GM12878 (cell line): ENCODE measurements around the gene GPC3.

ENCODE experiments used
- CTCF ChIP-seq, 3 experiments: IDR thresholded peaks in 2 of 3; conservative IDR thresholded peaks in 1 of 3; 2 replicates each; pipeline ENCODE4 v1.5.1; 2011; ENCODE audit warnings: low read depth in 3 of 3, low read length in 3 of 3, mild to moderate bottlenecking in 3 of 3, control low read depth in 2 of 3, moderate library complexity in 2 of 3, inconsistent platforms in 1 of 3, mixed read lengths in 1 of 3; ENCODE audit not compliant: control insufficient read depth in 2 of 3, insufficient read depth in 1 of 3; ENCODE audit errors: extremely low read depth in 1 of 3
- ESRRA ChIP-seq: IDR thresholded peaks from 2 replicates; pipeline ENCODE4 v1.6.1; 2012; ENCODE audit warnings: mild to moderate bottlenecking, low read length, improper control_type of control experiment
- IRF3 ChIP-seq: fragments of 450-650 bp; IDR thresholded peaks from 2 replicates; pipeline ENCODE4 v1.6.1; 2014; ENCODE audit warnings: mild to moderate bottlenecking
- JUND ChIP-seq: IDR thresholded peaks from 2 replicates; pipeline ENCODE4 v1.6.1; 2012; ENCODE audit warnings: low read depth, mild to moderate bottlenecking, low read length, improper control_type of control experiment, moderate library complexity
- NRF1 ChIP-seq: conservative IDR thresholded peaks from 2 replicates; pipeline ENCODE4 v1.6.1; 2011; ENCODE audit warnings: mild to moderate bottlenecking, low read depth, low read length, improper control_type of control experiment
- POLR2AphosphoS5 ChIP-seq: IDR thresholded peaks from 2 replicates; pipeline ENCODE4 v1.6.1; 2011; ENCODE audit warnings: mild to moderate bottlenecking, low read length, inconsistent platforms
- ZNF687 ChIP-seq: fragments of 450-650 bp; IDR thresholded peaks from 2 replicates; pipeline ENCODE4 v1.6.1; 2017; ENCODE audit warnings: mild to moderate bottlenecking, moderate library complexity
- ZSCAN29 ChIP-seq: fragments of 450-650 bp; IDR thresholded peaks from 2 replicates; pipeline ENCODE4 v1.6.1; 2017; ENCODE audit warnings: mild to moderate bottlenecking, moderate library complexity

GRCh38 chrX:133939655-133940302, 45.6 kb downstream of the GPC3 start:
- TF ChIP-seq NRF1 (no peak), ZNF687 (no peak), POLR2AphosphoS5 (no peak), ZSCAN29 (no peak), JUND (no peak), CTCF (IDR thresholded peaks at IDR 0.05 in 2 of 3, conservative IDR thresholded peaks at IDR 0.05 in 1 of 3; ENCODE audit: control insufficient read depth in 2 of 3, extremely low read depth in 1 of 3, insufficient read depth in 1 of 3, low read depth in 3 of 3, low read length in 3 of 3) (no peak), ESRRA (no peak), IRF3 (no peak)
